ENCODE results near the gene SP110. TPM values are rescaled to one million over a fixed set of nuclear protein-coding genes. Genes with fewer than 3 reads are reported as not detected.
A peak's percentile ranks its signal among the peaks of the same experiment; 100 is the strongest.

The SP110 gene
- total RNA-seq, 1 donor from 2014 or later: 25.7 TPM

DNA sequence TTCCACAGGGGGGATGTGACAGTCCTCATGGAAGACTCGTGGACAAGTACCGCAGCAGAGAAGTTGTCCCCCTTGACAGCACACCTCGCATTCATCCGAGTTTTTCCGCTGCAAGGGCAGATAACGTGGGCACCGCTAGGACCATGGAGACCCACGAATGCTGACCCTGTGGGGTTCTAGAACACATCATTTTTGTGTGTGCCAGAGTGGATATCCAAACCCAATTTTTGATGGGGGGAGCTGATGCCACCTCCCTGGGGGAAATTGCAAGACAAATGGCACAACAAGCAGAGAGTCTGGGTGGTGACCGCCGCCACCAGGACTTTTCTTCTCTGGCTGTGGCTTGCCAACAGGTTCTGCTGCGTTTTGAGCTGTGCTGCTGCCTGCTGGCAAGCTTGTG lies 46.9 kb downstream of the SP110 start:
- no peak for DNase-seq (ENCODE audit: extremely low read depth, low read depth, low spot score)

DNA sequence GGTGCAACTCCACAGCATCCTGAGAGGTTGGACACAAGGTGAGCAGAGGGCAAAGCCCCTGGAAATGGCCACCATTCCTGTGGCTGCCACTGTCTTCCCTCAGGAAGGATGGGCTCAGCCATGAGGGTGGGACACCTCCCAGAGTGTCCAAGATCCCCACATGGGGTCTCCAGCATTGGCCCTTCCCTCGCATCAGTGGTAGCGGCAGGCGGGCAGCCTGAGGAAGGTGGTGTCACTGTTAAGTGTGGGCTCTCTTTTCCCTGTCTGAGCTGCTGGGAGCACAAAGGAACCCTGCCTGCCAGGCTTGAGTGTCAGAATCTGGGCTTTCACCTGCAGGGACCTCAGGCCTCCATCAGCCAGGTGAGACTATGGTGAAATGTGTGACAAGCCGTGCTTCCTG lies 47.6 kb downstream of the SP110 start:
- DNase-seq (ENCODE audit: extremely low read depth, low read depth, low spot score): no peak

DNA sequence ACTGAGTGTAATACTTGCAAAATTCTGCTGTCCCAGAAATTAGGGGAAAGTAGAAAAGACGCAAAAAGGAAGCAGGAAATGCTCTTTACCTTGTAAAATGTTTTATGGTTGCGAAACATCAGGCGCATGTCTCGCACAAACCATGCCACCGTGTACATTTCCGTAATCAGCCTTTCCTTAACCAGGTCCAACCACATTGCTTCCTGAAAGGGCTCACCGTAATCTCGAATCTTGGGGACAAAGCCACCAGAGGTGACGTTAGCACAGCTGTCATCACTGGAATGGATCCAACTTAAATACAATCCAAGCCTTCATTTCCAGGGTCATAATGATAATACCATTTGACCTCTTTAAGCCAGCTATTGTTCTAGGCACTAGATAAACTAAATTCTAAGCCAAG lies 49.3 kb downstream of the SP110 start:
- DNase-seq (ENCODE audit: extremely low read depth, low read depth, low spot score): peak; percentile 47

DNA sequence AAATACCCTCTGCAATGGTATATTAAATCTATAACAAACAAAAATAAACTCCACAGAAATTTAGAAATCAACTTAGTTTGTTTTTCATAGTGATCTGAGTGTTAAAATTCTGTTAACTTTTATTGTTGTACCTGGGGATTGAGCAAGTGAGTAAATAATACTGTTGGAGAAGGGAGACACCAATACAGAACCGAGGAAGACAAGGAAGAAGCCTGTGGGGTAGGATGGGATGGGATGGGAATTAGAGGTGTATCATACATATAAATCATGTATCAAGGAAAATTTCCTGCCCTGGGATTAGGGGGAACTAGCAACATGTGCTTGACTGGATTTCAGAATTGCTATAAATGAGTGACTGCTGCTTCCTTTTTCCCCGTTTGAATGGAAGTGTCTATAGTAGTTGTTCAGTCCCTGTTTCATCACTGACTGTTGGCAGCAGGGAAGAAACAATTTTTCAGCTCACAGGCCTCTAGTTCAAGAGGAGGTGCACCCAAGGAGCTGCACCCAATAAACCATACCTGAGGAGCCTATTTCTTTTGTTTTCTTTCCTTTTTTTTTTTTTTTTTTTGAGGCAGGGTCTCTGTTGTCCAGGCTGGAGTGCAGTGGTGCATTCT lies 53.1 kb downstream of the SP110 start:
- no peak for DNase-seq (ENCODE audit: extremely low read depth, low read depth, low spot score)

DNA sequence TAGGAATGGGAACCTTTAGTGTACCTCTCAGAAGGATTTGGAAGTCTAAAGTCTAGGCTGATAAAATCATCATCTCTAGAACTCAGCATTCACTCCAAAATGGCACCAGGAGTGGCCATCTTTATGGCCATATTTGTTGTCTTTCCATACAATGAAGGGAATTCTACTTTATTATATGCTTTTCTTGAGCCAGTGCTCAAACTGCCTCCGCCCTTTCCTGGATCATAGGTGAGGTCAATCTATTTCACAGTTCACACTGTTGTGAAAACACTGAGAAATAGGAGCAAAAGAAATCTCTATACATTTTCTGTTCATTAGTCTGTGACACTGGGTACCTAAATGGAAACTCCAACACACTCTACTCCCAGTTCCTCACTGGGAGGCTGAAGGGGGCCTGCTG lies 55.6 kb downstream of the SP110 start:
- no peak for DNase-seq (ENCODE audit: extremely low read depth, low read depth, low spot score)

DNA sequence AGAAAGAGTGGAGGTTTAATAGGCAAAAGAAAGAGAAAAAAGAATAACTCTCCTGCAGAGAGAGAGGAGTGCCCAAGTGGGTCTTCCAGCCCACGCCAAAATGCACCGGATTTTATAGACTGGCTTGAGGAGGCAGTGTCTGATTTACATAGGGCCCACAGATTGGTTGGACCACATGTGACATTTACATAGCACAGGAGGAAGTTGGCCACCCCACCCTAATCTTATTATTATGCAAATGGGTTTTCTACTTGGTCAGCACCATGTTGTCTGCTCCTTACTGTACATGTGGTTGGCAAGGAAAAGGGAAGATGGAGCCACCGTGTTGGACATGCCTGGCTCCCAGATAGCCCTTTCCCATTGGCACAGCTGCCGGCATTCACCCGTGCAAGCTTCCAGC lies 56.8 kb downstream of the SP110 start:
- no peak for DNase-seq (ENCODE audit: extremely low read depth, low read depth, low spot score)

DNA sequence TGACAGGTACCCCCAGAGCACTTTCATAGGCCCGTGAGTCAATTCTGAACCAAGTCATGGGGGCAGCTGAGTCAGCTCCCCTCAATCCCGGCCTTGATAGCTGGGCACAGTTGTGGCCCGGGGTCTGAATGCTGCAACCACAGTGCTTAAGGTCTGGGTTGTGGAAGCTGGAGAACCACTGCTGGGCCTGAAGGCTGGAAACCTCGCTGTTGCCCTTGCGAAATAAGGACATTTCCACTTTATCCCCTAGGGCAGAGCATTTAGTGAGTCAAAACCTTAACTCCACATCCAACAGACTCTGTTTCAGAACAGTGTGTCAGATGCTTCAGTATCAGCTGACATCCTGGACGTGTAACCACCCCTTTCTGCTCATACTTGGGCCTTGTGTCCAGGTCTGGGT lies 58.6 kb downstream of the SP110 start:
- no peak for DNase-seq (ENCODE audit: extremely low read depth, low read depth, low spot score)

DNA sequence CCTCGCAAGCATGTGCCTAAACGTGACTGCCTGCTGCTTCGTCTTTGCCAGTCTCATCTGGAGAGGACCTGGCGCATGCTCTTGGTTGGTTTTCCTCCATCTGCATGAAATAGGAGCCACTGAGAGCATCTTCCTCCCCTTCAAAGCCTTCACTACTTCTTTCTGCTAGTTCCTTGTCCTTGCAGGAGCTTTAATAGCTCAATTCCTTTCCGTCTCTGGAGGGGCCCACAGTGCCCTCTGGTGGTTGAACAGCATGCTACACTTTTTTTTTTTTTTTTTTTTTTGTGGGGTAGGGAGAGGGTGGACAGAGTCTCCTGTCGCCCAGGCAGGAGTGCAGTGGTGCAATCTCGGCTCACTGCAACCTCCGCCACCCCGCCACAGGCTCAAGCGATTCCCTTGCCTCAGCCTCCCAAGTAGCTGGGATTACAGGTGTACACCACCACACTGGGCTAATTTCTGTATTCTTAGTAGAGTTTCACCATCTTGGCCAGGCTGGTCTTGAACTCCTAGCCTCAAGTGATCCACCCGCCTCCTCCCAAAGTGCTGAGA lies 59.6 kb downstream of the SP110 start:
- DNase-seq (ENCODE audit: extremely low read depth, low read depth, low spot score): no peak

DNA sequence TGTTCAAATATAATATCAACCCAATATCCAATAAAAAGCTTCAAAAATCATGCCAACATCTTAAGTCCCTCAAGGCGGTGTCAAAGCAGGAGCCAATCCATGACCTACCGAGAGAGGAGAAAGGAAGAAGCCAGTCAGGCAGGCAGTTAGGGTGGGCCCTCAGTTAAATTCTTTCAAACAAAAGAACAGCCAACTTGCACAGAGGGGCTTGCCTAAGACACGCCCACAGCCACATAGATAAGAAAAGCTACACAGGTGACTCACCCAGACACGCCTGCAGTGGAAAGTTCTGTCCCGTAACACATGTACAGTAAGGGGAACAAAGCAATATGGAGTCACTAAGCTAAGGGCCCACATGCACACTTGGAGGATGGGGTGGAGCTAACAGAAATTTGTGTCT lies 61.3 kb downstream of the SP110 start:
- DNase-seq (ENCODE audit: extremely low read depth, low read depth, low spot score): no peak

DNA sequence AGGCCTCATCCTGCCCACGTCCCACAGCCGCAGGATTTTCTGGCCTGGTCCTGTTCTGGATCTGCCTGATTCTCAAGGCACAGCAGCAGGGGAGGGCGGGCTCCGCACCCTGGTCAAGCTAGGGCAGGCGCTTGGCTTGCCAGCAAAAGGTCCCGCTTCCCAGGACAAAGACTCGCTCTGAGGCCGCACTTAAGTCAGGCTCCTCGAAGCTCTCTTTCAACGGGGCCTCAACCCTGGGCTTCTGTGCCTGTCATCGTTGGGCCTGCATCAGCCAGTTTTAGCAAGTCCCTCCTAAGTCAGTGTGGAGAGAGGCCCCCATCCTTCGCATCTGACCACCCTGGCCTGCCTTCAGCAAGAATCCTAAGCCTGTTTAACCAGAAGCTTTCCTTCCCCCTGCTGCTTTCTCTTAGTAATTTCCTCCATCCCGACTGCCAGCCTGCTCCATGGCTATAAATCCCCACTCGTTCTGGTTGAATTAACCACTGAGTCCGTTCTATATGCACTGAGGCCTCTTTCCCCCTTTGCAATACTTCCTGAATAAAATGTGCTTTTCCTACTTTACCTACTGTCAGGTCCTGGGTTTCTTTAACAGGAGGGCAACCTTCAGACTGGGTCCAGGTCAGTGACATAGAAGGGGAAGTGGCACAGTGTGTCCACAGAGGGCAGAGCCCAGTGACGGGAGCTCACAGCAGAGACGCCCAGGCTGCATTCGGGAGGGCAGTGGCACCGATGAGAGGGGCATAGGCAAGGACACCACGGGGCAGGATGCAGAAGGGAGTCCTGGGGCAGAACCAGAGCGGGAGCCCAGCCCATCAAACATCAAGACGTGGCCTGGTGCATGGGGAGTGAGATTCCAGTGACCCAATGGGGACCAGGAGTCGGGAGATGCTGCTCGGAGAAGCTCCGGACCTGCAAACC lies 62.7 kb downstream of the SP110 start:
- DNase-seq (ENCODE audit: extremely low read depth, low read depth, low spot score): no peak

DNA sequence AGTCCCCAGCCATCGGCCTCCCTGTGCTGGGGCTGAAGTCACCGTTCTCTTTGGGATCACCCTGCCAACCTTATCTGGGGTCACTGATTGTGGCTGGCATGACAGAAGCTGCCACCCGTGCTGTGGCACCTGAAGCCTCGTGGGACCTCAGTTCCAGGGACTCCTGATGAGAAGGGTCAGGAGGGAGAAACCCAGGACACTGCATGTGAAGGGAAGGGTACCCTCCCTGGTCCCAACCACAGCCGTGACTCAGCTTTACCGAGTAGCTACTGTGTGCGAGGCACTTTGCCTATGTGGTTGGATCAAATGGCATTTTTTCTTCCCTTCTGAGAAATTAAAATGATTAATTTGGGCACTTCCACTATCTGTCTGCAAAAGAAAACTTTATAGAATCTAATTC lies 64.4 kb downstream of the SP110 start:
- DNase-seq (ENCODE audit: extremely low read depth, low read depth, low spot score): no peak

DNA sequence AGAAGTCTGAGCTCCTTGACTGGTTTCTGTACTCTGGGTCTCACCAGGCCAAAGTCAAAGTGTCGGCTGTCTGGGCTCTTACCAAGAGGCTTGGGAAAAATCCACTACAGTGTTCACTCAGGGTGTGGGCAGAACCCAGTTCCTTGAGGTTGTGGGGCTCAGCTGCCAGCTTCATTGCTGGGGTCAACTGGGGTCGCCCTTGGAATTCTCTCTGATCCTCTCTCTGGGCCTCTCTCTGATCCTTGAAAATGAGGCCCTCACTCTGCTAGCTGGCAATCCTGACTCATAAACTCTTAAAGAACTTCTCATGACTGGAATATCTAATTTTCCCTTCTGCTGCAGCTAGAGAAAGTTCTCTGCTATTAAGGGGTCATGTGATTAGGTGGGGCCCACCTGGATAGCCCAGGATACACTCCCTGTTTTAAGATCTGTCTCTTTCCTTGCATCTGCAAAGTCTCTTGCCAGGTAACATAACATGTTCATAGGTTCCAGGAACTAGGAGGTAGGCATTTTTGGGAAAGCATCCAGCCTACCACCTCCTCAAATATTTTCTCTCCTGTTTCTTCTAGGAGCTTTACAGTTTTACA lies 66.3 kb downstream of the SP110 start:
- no peak for DNase-seq (ENCODE audit: extremely low read depth, low read depth, low spot score)

DNA sequence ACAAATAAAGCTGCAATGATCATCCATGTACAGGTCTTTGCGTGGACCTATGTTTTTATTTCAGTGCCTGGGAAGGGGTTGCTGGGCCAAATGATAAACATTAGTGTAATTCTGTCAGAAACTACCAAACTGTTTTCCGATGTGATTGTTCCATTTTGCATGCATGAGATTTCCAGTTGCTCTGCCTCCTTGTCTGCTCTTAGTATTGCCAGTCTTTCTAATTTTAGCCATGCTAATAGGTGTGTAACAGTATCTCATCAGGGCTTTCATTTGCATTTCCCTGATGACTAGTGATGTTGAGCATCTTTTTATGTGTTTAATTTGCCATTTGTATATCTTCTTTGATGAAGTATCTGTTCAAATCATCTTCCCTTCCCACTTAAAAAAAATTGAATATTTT lies 67.5 kb downstream of the SP110 start:
- no peak for DNase-seq (ENCODE audit: extremely low read depth, low read depth, low spot score)

DNA sequence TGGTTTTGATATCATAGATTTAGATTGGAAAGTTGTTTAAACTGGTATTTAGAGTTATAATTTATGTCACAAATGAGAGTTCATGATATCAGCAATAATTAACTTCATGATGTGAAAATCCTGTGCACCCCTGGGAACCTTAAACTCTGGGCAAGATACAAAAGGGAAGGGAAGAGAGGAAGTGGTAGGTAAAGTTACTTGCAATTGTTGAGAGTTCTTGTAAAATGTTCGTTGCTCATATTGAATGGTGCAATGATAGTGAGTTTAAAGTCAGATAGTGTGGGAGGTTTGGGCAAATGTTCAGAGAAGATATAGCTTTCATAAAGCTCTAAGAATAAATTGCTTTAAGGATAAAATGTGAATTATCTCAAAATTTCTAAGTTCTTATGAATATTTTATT lies 75.4 kb downstream of the SP110 start:
- no peak for DNase-seq (ENCODE audit: extremely low read depth, low read depth, low spot score)

DNA sequence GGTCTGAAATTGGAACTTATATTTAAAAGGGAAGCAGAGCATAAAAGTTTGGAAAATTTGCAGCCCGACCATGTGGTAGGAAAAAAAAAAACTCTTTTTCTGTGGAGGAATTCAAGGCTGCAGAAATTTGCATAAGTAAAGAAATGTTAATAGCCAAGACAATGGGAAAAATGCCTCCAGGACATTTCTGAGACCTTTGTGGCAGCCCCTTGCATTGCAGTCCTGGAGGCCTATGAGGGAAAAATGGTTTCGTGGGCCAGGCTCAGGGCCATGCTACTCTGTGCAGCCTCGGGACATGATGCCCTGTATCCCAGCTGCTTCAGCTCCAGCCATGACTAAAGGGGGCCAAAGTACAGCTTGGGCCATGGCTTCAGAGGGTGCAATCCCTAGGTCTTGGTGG lies 79.1 kb downstream of the SP110 start:
- no peak for DNase-seq (ENCODE audit: extremely low read depth, low read depth, low spot score)

DNA sequence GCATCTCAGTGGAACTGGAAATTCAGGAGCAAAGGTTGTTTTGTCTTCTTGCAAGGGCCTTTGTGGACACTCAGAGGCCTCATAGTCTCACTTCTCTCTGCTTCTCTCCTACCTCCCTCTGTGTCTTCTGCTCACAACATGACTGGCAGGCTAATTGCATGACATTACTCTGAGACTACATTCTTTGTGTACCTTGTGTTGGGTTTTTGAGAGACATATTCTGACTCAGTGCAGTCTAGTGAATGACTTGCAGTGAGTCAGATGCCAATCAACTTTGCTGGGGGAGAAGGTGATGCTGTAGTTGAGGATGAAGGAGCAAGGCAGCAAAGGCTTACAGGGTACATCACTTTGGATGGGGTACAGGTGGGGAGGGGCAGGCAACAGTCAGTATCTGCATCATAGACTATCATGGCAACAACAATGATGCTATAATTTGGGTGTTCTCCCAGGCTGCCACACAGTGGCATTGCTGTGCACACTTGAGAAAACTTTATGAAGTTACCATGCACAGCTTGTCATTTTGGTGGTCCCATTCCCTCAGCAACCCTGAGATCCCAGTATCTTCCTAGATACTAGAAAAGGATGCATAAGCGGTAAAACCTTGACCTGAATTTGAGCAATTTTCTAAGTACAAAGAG lies 81.8 kb downstream of the SP110 start:
- DNase-seq (ENCODE audit: extremely low read depth, low read depth, low spot score): no peak

DNA sequence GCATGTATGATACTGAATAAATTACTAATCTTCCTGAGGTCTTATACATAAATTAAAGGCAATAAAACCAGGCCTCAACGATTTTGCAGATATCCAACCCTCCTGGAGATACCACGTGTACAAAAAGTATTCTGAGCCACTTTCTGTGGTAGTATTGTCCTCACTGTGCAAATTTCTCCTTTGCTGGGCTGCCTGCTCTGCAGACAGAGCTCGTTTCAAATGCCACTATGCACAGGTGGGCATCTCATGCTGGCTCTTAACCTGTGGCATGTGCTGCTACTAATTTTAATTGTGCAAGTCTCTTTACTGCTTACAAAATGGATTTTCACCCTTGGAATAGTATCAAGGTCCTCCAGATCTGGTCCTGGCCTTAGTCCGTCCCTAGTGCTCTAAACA lies 84.7 kb downstream of the SP110 start:
- DNase-seq (ENCODE audit: extremely low read depth, low read depth, low spot score): no peak

DNA sequence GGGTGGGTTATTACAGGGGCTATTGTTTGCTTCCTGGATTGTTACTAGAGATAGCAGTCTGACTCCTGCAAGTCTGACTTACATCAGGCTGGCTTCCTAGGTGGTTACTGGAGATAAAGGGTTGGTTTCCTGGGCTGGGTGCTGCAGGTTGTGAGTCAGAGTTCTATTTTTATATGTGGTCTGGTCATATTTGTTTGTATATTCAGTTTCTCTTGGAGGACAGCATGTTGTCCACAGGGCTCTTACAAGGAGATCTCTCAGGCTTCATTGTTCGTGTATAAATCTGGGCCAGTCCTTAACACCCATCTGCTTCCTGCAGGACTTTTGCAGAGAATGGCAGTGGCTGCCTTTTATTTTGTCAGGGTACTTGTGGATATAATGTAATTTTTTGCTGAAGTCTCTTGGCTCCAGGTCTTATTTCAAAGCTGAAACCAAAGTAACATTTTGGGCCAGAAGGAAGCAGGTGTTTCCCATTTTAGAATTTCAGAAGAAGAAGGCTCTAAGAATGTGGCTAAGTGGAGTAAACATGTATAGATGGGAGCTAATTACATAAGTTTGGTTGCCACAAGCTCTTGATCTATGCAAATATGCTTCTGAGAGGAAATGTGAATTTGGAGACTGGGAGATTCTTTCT lies 85.2 kb downstream of the SP110 start:
- DNase-seq (ENCODE audit: extremely low read depth, low read depth, low spot score): peak; percentile 64

DNA sequence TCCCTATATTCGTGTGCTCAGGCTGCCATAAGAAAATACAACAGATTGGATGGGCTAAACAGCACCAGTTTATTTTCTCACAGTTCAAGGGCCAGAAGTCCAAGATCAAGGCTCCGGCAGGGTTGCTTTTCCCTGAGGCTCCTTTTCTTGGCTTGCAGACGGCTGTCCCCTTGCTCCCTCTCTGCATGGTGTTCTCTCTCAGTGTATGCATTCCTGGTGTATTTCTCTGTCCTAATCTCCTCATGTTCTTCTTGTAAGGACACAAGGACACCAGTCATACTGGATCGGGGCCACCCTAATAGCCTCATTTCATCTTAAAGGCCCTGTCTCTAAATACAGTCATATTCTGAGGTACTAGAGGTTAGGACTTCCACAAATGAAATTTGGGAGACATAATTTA lies 88.4 kb downstream of the SP110 start:
- no peak for DNase-seq (ENCODE audit: extremely low read depth, low read depth, low spot score)

DNA sequence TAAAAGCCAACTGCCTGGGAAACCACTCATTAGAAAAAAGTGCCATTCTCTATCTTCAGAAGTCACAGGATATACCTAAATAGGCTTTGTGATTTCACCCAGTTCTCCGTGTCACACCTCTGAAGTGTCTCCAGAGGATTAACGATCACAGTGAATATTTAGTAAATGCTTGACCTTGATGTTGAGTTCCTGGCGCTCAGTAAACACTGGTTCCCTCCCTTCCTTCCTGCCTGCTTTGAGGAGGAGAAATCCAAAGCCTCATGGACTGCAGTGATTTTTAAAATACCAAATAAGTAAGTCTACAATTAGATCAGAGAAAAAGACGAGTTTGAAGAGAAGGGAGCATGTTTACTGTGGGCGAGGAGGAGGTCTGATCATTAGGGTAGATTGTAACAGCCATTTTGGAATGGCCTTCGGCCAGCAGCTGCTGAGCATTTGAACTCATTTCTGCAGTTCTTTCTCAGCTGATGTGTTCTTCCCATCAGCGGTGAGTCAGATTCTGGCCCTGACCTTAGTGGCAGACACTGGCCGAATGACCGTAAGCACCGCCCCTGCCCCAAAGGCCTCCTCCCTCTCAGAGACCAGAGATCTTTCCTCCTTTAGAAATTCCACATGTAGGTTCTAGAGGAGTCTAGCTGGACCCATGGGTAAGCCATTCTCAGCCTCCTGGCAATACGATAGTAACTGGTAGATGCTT lies 89.0 kb downstream of the SP110 start:
- DNase-seq (ENCODE audit: extremely low read depth, low read depth, low spot score): peak; percentile 45

Measured in glomerular endothelial cell (primary cell).